Smooth muscle cell (in vitro differentiated cells): ENCODE results near the gene TMEM86A. TPM values are rescaled to one million over a fixed set of nuclear protein-coding genes. Genes with fewer than 3 reads are reported as not detected.
A peak's percentile ranks its signal among the peaks of the same experiment; 100 is the strongest.

Source experiments
- DNase-seq: peaks from one replicate; lab custom pipeline; 2025; ENCODE audit not compliant: unreplicated experiment; lab: John Stamatoyannopoulos, UW
- H2AFZ ChIP-seq: fragments of 200-600 bp; sonication (generic); 2 replicates; pipeline ENCODE4 v1.6.0; 2016; ENCODE audit warnings: antibody characterized with exemption, low read depth, mild to moderate bottlenecking
- H3F3A ChIP-seq: fragments of 200-600 bp; sonication (generic); 2 replicates; pipeline ENCODE4 v1.6.0; 2017; ENCODE audit warnings: antibody characterized with exemption, low read depth
- H3K27ac ChIP-seq: fragments of 200-600 bp; sonication (generic); 2 replicates; pipeline ENCODE4 v1.5.1; 2016; ENCODE audit warnings: low read depth, mild to moderate bottlenecking
- H3K27me3 ChIP-seq: fragments of 200-600 bp; sonication (generic); 2 replicates; pipeline ENCODE4 v1.6.1; 2016; ENCODE audit warnings: low read depth, mild to moderate bottlenecking
- H3K36me3 ChIP-seq: fragments of 200-600 bp; sonication (generic); 2 replicates; pipeline ENCODE4 v1.5.1; 2016; ENCODE audit warnings: low read depth
- H3K4me1 ChIP-seq: fragments of 200-600 bp; sonication (generic); 2 replicates; pipeline ENCODE4 v1.5.1; 2016; ENCODE audit warnings: low read depth
- H3K4me2 ChIP-seq: fragments of 200-600 bp; sonication (generic); 2 replicates; pipeline ENCODE4 v1.6.0; 2016; ENCODE audit warnings: mild to moderate bottlenecking
- H3K4me3 ChIP-seq: fragments of 200-600 bp; sonication (generic); 2 replicates; pipeline ENCODE4 v1.5.1; 2016; ENCODE audit warnings: mild to moderate bottlenecking
- H3K79me2 ChIP-seq: fragments of 200-600 bp; sonication (generic); 2 replicates; pipeline ENCODE4 v1.6.0; 2016; ENCODE audit warnings: low read depth, mild to moderate bottlenecking
- H3K9ac ChIP-seq: fragments of 200-600 bp; sonication (generic); 2 replicates; pipeline ENCODE4 v1.6.0; 2016; ENCODE audit warnings: low read depth
- H3K9me3 ChIP-seq: fragments of 200-600 bp; sonication (generic); replicated peaks from 2 replicates; pipeline ENCODE4 v1.5.1; 2016; ENCODE audit warnings: low read depth
- H4K20me1 ChIP-seq: fragments of 200-600 bp; sonication (generic); 2 replicates; pipeline ENCODE4 v1.6.0; 2016; ENCODE audit warnings: low read depth
- WGBS: methylation state at CpG from one replicate; pipeline ENCODE4 v1.1.7; 2016; ENCODE audit warnings: low lambda C conversion rate; 5-methylcytosine and 5-hydroxymethylcytosine counted together
- polyA plus RNA-seq: library from polyadenylated mRNA; unstranded; fragments of >200 nt; fragmentation: Nextera tagmentation; extraction: Ambion mirVana; gene quantifications from 2 replicates; pipeline ENCODE4 v1.2.1, GENCODE V29; 2016
- total RNA-seq: library from RNA; depleted of rRNA; stranded (reverse); fragments of >200 nt; gene quantifications from 2 replicates; pipeline ENCODE4 v1.2.3, GENCODE V29; 2014
- TF ChIP-seq, protein P1 (sequence below): fragments of 200-600 bp; sonication (generic); IDR thresholded peaks from 2 replicates; pipeline ENCODE4 v1.5.1; 2017; ENCODE audit warnings: borderline replicate concordance, mild to moderate bottlenecking, antibody characterized with exemption; ENCODE audit not compliant: insufficient read depth, poor library complexity, severe bottlenecking

Gene TMEM86A
- total and polyA plus RNA-seq, 2 experiments from 2014 or later, result 1.2 to 2.6 TPM

- H2AFZ ChIP-seq, result peak overlapping the region; percentile 22
- H3K9me3 ChIP-seq, result no peaks in the 10 kb centered on the region
- no peaks in the 10 kb centered on the region for H3K36me3 ChIP-seq
- H3K4me1 ChIP-seq, result peaks cover 3% of the 10 kb centered on the region
- no peaks in the 10 kb centered on the region for H3K79me2 ChIP-seq
- H3K27ac ChIP-seq, result no peak overlapping the region
- TF ChIP-seq, protein P1, sequence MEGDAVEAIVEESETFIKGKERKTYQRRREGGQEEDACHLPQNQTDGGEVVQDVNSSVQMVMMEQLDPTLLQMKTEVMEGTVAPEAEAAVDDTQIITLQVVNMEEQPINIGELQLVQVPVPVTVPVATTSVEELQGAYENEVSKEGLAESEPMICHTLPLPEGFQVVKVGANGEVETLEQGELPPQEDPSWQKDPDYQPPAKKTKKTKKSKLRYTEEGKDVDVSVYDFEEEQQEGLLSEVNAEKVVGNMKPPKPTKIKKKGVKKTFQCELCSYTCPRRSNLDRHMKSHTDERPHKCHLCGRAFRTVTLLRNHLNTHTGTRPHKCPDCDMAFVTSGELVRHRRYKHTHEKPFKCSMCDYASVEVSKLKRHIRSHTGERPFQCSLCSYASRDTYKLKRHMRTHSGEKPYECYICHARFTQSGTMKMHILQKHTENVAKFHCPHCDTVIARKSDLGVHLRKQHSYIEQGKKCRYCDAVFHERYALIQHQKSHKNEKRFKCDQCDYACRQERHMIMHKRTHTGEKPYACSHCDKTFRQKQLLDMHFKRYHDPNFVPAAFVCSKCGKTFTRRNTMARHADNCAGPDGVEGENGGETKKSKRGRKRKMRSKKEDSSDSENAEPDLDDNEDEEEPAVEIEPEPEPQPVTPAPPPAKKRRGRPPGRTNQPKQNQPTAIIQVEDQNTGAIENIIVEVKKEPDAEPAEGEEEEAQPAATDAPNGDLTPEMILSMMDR, result no peak
- no peak overlapping the region for H3K9ac ChIP-seq
- H3K27me3 ChIP-seq, result no peaks in the 10 kb centered on the region
- WGBS, result 82% methylated on average over 13 of the region's 13 CpGs
- no peak for DNase-seq
- no peak overlapping the region for H3K4me3 ChIP-seq
- no peaks in the 10 kb centered on the region for H4K20me1 ChIP-seq
- no peaks in the 10 kb centered on the region for H3F3A ChIP-seq
- no peak overlapping the region for H3K4me2 ChIP-seq
Measured at GRCh38 chr11:18748766-18749365, 50.3 kb downstream of the TMEM86A start.

- DNase-seq, result peak; percentile 26
- TF ChIP-seq, protein P1, result no peak
- H3K27ac ChIP-seq, result peak overlapping the region; percentile 69
- H3F3A ChIP-seq, result no peaks in the 10 kb centered on the region
- H3K9ac ChIP-seq, result no peak overlapping the region
- H2AFZ ChIP-seq, result peak overlapping the region; percentile 93
- H3K36me3 ChIP-seq, result no peaks in the 10 kb centered on the region
- no peaks in the 10 kb centered on the region for H3K9me3 ChIP-seq
- peak overlapping the region; percentile 13 for H3K4me2 ChIP-seq
- H3K27me3 ChIP-seq, result no peaks in the 10 kb centered on the region
- H3K4me3 ChIP-seq, result no peak overlapping the region
- H4K20me1 ChIP-seq, result no peaks in the 10 kb centered on the region
- 57% methylated on average over 12 of the region's 12 CpGs for WGBS
- H3K79me2 ChIP-seq, result no peaks in the 10 kb centered on the region
- H3K4me1 ChIP-seq, result peaks cover 3% of the 10 kb centered on the region
Measured at GRCh38 chr11:18749681-18750319, 51.2 kb downstream of the TMEM86A start.

- Histone ChIP-seq H3F3A (no peaks in the 10 kb centered on the region), H3K9ac (no peak overlapping the region), H3K27ac (no peak overlapping the region), H3K4me3 (no peak overlapping the region), H4K20me1 (no peaks in the 10 kb centered on the region), H3K36me3 (no peaks in the 10 kb centered on the region), H3K9me3 (no peaks in the 10 kb centered on the region), H3K4me2 (no peak overlapping the region), H2AFZ (peak overlapping the region; percentile 17), H3K4me1 (peaks cover 3% of the 10 kb centered on the region), H3K27me3 (no peaks in the 10 kb centered on the region), H3K79me2 (no peaks in the 10 kb centered on the region)
- 97% methylated on average over 3 of the region's 3 CpGs for WGBS
- DNase-seq, result no peak
- TF ChIP-seq, protein P1, result no peak
Measured at GRCh38 chr11:18750944-18751343, 52.4 kb downstream of the TMEM86A start.

- H3K4me1 ChIP-seq, result peaks cover 3% of the 10 kb centered on the region
- H3K9me3 ChIP-seq, result no peaks in the 10 kb centered on the region
- no peaks in the 10 kb centered on the region for H3K27me3 ChIP-seq
- TF ChIP-seq, protein P1, result no peak
- H4K20me1 ChIP-seq, result no peaks in the 10 kb centered on the region
- DNase-seq, result no peak
- no peaks in the 10 kb centered on the region for H3F3A ChIP-seq
- H3K27ac ChIP-seq, result no peak overlapping the region
- WGBS, result 62% methylated on average over 3 of the region's 3 CpGs
- H2AFZ ChIP-seq, result no peak overlapping the region
- no peak overlapping the region for H3K4me2 ChIP-seq
- no peak overlapping the region for H3K4me3 ChIP-seq
- no peak overlapping the region for H3K9ac ChIP-seq
- H3K79me2 ChIP-seq, result no peaks in the 10 kb centered on the region
- H3K36me3 ChIP-seq, result no peaks in the 10 kb centered on the region
Measured at GRCh38 chr11:18752502-18752901, 53.9 kb downstream of the TMEM86A start.
